ENCODE results near the gene DONSON.
"Not testable (repeated sequence)": the region's sequence is repeated elsewhere in the genome, so short reads cannot be mapped to it uniquely, and the experiment has no call there.

DONSON gene, protein sequence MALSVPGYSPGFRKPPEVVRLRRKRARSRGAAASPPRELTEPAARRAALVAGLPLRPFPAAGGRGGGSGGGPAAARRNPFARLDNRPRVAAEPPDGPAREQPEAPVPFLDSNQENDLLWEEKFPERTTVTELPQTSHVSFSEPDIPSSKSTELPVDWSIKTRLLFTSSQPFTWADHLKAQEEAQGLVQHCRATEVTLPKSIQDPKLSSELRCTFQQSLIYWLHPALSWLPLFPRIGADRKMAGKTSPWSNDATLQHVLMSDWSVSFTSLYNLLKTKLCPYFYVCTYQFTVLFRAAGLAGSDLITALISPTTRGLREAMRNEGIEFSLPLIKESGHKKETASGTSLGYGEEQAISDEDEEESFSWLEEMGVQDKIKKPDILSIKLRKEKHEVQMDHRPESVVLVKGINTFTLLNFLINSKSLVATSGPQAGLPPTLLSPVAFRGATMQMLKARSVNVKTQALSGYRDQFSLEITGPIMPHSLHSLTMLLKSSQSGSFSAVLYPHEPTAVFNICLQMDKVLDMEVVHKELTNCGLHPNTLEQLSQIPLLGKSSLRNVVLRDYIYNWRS

GRCh38 chr21:33588485-33589335, at the start of gene DONSON:
DONSON (minus strand) TSS chr21:33588684; CDS start chr21:33588641, 43 bp downstream.
- DNase-seq (ENCODE audit: low read depth) = peak; percentile 79

DNA sequence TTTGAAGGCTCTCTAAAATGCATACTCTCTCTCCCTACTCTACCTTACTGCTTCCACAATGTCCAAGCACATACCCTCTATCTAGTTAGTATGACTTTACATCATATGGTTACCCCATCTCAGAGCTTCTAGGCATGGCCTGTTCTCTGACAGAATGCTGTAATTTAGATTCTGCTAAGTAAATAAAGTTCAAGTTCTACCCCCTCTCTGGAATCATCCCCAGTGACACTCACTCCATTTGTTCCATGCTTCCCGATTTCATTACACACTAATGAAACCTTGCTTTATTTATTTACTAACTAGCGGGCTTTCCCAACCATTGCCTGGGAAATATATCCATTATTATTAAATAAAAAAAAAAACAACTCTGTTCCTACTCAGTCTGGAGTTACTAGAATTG, 45.8 kb upstream of the DONSON start:
- no peak for DNase-seq (ENCODE audit: low read depth)

- not testable (repeated sequence) for DNase-seq (ENCODE audit: low read depth)
Observed at GRCh38 chr21:33626151-33626550, 37.7 kb upstream of the DONSON start.

GRCh38 chr21:33622253-33622652, 33.8 kb upstream of the DONSON start:
- no peak for DNase-seq (ENCODE audit: low read depth)

DNA sequence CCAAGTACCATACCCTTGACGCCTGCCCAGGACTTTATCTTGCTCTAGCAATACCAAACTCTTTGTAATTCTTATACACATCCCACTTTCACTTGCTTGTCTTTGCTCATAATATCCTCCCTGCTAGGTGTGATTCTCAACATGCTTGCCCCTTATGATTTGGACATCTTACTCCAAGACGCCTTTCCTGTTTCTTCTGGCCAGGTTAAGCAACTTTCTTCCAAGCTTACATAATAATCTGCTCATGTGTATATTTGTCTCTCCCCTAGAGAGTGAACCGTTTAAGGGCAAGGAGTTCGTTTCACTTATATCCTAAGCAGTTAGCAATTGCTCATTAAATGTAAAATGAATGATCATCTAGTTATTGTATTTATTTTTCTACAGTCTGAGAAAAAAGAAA, 31.2 kb upstream of the DONSON start:
- no peak for DNase-seq (ENCODE audit: low read depth)

- DNase-seq (ENCODE audit: low read depth) = no peak
Observed at GRCh38 chr21:33618407-33618806, 29.9 kb upstream of the DONSON start.

GRCh38 chr21:33617565-33617964, 29.1 kb upstream of the DONSON start:
- not testable (repeated sequence) for DNase-seq (ENCODE audit: low read depth)

GRCh38 chr21:33611006-33611744, 22.7 kb upstream of the DONSON start:
- DNase-seq (ENCODE audit: low read depth) = no peak

DNA sequence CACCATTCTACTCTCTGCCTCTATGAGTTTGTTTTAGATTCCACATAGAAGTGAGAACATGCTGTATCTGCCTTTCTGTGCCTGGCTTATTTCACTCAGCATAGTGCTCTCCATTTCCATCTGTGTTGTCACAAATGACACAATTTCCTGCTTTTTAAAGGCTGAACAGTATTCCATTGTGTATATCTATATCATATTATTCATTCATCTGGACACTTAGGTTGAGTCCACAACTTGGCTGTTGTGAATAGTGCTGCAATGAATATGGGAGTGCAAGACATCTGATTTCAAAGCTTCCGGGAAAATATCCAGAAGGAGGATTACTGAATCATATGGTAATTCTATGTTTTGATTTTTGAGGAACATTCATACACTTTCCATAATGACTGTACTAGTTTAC, 20.1 kb upstream of the DONSON start:
- no peak for DNase-seq (ENCODE audit: low read depth)

- no peak for DNase-seq (ENCODE audit: low read depth)
Observed at GRCh38 chr21:33598051-33598450, 9.6 kb upstream of the DONSON start.

- no peak for DNase-seq (ENCODE audit: low read depth)
Observed at GRCh38 chr21:33587792-33588484, 546 bp downstream of the DONSON start.

GRCh38 chr21:33586927-33587326, 1.6 kb downstream of the DONSON start:
- no peak for DNase-seq (ENCODE audit: low read depth)

- no peak for DNase-seq (ENCODE audit: low read depth)
Observed at GRCh38 chr21:33584455-33584854, 4.0 kb downstream of the DONSON start.

GRCh38 chr21:33578959-33579542, 9.4 kb downstream of the DONSON start:
- no peak for DNase-seq (ENCODE audit: low read depth)

- DNase-seq (ENCODE audit: low read depth) = no peak
Observed at GRCh38 chr21:33578214-33578613, 10.3 kb downstream of the DONSON start.

DNA sequence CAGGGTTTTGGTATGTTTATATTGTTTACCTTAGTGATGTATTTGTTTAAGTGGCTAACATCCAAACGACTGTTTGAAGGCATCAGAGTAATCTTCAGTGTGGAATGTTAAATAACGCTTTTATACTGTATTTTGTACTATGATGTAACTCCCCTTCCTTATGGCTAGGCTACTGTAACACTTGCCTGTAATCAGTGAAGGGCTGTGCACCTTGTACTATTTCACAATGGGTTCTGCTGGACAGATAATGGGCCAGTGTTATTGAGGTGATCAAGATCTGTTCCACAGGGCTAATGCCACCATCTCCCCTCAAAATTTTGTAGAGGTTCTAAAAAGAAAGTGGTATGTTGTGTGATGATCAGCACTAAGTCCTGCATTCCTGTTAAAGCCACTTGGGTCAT, 11.7 kb downstream of the DONSON start:
- DNase-seq (ENCODE audit: low read depth) = not testable (repeated sequence)

GRCh38 chr21:33572350-33572749, 16.1 kb downstream of the DONSON start:
- DNase-seq (ENCODE audit: low read depth) = no peak

DNA sequence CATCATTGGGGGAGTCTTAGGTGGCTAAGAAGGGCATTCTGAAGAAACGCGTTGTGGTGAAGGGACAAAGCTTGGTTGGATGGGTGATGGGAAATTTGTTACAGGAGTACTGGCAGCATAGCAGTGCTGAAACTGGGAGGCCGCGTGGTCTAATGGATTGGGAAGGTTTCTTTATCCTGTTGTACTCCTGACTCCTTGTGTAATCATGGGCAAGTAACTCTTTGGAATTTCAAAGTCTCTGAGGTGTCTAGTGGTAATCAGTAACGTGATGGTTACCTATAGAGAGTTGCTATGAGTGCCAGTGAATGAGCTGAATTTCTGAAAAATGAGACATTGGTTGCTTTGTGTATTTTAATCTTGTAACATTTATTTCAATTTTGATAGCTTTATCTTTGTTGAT, 18.5 kb downstream of the DONSON start:
- DNase-seq (ENCODE audit: low read depth) = no peak

GRCh38 chr21:33568448-33568847, 20.0 kb downstream of the DONSON start:
- no peak for DNase-seq (ENCODE audit: low read depth)

GRCh38 chr21:33567914-33568313, 20.6 kb downstream of the DONSON start:
- DNase-seq (ENCODE audit: low read depth) = no peak

DNA sequence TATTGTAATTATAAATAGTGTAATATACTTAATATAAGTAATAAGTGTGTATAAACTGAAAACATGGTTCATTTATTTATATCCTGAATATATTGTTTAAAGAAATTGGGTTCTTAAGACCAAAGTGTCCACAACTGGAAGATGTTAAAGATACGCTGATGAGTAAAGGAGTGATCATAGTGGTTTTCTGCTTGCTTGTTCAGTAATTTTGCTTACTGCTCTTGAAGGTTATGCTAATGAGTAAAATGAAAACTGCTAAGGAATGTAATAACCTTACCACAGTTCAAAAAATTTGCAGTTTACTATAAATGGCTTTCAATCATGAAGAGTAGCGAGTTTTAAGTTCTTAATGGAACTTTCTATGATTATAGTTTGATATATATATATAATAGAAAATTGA, 22.0 kb downstream of the DONSON start:
- no peak for DNase-seq (ENCODE audit: low read depth)
